GM23248 (cell line): ENCODE measurements around the gene TICRR. TPM values are rescaled to one million over a fixed set of nuclear protein-coding genes. Genes with fewer than 3 reads are reported as not detected.

Experiments used
- DNase-seq: peaks from one replicate; pipeline ENCODE4 v3.0.0-alpha.2; 2015
- H2AFZ ChIP-seq: fragments of 200-600 bp; sonication (generic); 2 replicates; pipeline ENCODE4 v1.6.1; 2016; ENCODE audit warnings: antibody characterized with exemption
- H3F3A ChIP-seq: fragments of 200-600 bp; sonication (generic); 2 replicates; pipeline ENCODE4 v1.6.1; 2016; ENCODE audit warnings: mild to moderate bottlenecking, antibody characterized with exemption, mixed run types; ENCODE audit not compliant: insufficient read depth
- H3K27ac ChIP-seq: fragments of 200-600 bp; sonication (generic); 2 replicates; pipeline ENCODE4 v1.5.1; 2016; ENCODE audit warnings: mild to moderate bottlenecking
- H3K27me3 ChIP-seq: fragments of 200-600 bp; sonication (generic); replicated peaks from 2 replicates; pipeline ENCODE4 v1.6.1; 2016; ENCODE audit warnings: mild to moderate bottlenecking; ENCODE audit not compliant: insufficient read depth
- H3K36me3 ChIP-seq: fragments of 200-600 bp; sonication (generic); 2 replicates; pipeline ENCODE4 v1.6.1; 2016; ENCODE audit warnings: low read depth, mild to moderate bottlenecking
- H3K4me1 ChIP-seq: fragments of 200-600 bp; sonication (generic); 2 replicates; pipeline ENCODE4 v1.6.1; 2016; ENCODE audit warnings: mild to moderate bottlenecking; ENCODE audit not compliant: insufficient read depth
- H3K4me2 ChIP-seq: fragments of 200-600 bp; sonication (generic); one replicate; pipeline ENCODE4 v1.6.1; 2016; ENCODE audit warnings: mild to moderate bottlenecking; ENCODE audit not compliant: unreplicated experiment
- H3K4me3 ChIP-seq: fragments of 200-600 bp; sonication (generic); 2 replicates; pipeline ENCODE4 v1.5.1; 2016; ENCODE audit warnings: mild to moderate bottlenecking
- H3K79me2 ChIP-seq: fragments of 200-600 bp; sonication (generic); 2 replicates; pipeline ENCODE4 v1.6.1; 2016; ENCODE audit warnings: mild to moderate bottlenecking; ENCODE audit not compliant: insufficient read depth
- H3K9ac ChIP-seq: fragments of 200-600 bp; sonication (generic); 2 replicates; pipeline ENCODE4 v1.6.1; 2016; ENCODE audit warnings: mild to moderate bottlenecking
- H3K9me2 ChIP-seq: fragments of 200-600 bp; sonication (generic); 2 replicates; pipeline ENCODE4 v1.6.1; 2016; ENCODE audit warnings: mixed run types, mild to moderate bottlenecking, moderate library complexity; ENCODE audit not compliant: insufficient read depth
- H3K9me3 ChIP-seq: fragments of 200-600 bp; sonication (generic); one replicate; pipeline ENCODE4 v1.6.1; 2017; ENCODE audit warnings: low read depth
- H4K20me1 ChIP-seq: fragments of 200-600 bp; sonication (generic); 2 replicates; pipeline ENCODE4 v1.6.0; 2016; ENCODE audit not compliant: insufficient read depth
- EZH2 ChIP-seq: fragments of 200-600 bp; sonication (generic); IDR thresholded peaks from 2 replicates; pipeline ENCODE4 v1.6.1; 2018; ENCODE audit warnings: antibody characterized with exemption, mild to moderate bottlenecking; ENCODE audit not compliant: insufficient read depth, poor library complexity, severe bottlenecking
- EZH2phosphoT487 ChIP-seq: fragments of 200-600 bp; sonication (generic); IDR thresholded peaks from 2 replicates; pipeline ENCODE4 v1.6.1; 2018; ENCODE audit warnings: antibody characterized with exemption, moderate library complexity, mild to moderate bottlenecking, low read depth; ENCODE audit not compliant: insufficient read depth
- WGBS, 2 experiments: methylation state at CpG; one replicate each; pipeline ENCODE4 v1.1.6; 2015 to 2017; ENCODE audit warnings: low lambda C conversion rate in 2 of 2, low coverage in 1 of 2; ENCODE audit errors: missing lambda C conversion rate in 2 of 2; 5-methylcytosine and 5-hydroxymethylcytosine counted together
- in situ Hi-C: fragments of 300-500 bp; cut with MboI; formaldehyde crosslinking; loops from 2 replicates; pipeline ENCODE4 v1.15.0; 2020
- polyA plus RNA-seq: library from polyadenylated mRNA; unstranded; fragments of >200 nt; fragmentation: Nextera tagmentation; extraction: Ambion mirVana; gene quantifications from 2 replicates; pipeline ENCODE4 v1.2.1, GENCODE V29; 2016
- total RNA-seq: library from RNA; depleted of rRNA; stranded (reverse); fragments of >200 nt; shearing (Covaris generic); gene quantifications from 2 replicates; pipeline ENCODE4 v1.2.3, GENCODE V29; 2014

The TICRR gene
- total and polyA plus RNA-seq, 2 experiments from 2014 or later, result 1.2 to 2.3 TPM

DNA sequence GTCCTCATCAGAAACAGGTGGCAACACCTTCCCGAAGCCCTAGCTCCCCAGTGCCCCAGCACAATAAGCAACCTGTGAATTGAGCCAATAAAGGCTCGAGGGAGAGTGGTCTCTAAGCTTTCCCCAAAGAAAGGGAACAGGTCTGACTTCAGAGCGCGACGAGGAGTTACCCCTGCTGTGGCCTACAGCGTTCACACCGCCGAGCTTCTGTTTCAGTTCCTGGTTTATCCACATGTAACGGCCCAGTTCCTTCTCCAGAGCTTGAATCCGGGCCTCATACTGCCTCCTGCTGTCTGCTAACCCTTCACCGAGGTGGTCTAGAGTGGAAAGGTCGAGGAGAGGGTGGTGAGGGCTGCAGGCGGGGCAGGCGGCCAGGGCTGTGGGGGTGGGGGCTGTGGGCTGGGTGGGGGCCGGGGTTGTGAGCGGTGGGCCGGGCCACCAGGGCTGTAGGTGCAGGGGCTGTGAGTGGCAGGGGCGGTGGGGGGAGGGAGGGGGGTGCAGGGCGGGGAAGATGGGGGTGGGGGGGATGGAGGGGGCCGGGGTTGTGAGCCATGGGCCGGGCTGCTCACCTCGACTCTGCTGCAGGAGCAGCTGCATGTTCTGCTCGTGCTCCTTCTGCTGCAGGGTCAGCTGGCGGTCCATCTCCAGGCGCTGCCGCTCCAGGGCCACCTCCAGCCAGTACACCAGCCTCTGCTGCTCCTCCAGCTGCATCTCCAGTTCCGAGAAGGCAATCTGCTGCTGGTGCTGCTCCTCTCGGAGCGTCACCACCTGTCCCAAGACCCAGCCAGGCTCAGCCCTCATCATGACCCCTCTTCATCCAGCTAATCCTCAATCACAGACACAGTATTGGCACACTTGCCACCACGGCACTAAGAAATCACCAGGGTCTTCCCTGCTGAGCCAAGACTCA is 53.8 kb downstream of the TICRR start:
- H2AFZ ChIP-seq, result no peak overlapping the region
- H3K4me1 ChIP-seq, result no peaks in the 10 kb centered on the region
- H3K36me3 ChIP-seq, result peaks cover 46% of the 10 kb centered on the region
- no peak for DNase-seq
- no peaks in the 10 kb centered on the region for H3K9me2 ChIP-seq
- H4K20me1 ChIP-seq, result no peaks in the 10 kb centered on the region
- no peak for TF ChIP-seq EZH2phosphoT487
- TF ChIP-seq EZH2, result no peak
- no peak overlapping the region for H3K9ac ChIP-seq
- H3K9me3 ChIP-seq, result no peaks in the 10 kb centered on the region
- H3K27ac ChIP-seq, result no peak overlapping the region
- no peak overlapping the region for H3K4me2 ChIP-seq
- no peaks in the 10 kb centered on the region for H3K79me2 ChIP-seq
- 90 to 93% methylated on average over 16 to 30 of the region's 30 CpGs for WGBS, 2 experiments
- no peak overlapping the region for H3K4me3 ChIP-seq
- in situ Hi-C loops, result no loop called here
- H3K27me3 ChIP-seq, result no peaks in the 10 kb centered on the region
- no peaks in the 10 kb centered on the region for H3F3A ChIP-seq

DNA sequence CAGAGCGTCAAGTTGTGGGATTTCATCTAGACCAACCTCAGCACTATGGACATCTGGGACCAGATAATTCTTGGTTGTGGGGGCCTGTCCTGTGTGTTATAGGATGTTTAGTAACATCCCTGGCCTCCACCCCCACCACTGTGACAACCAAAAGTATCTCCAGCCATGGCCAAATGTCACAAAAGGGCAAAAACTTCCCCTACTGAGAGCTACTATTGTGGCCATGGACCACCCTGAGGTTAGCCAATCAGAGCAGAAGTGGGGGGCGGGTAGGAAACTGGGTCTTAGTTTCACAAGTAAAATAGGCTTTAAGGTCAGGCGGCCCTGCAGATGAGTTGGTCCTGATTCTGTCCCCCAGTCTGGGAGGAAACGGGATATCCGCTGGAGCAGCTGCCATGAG is 54.6 kb downstream of the TICRR start:
- Histone ChIP-seq H3K4me1 (no peaks in the 10 kb centered on the region), H3K9ac (no peak overlapping the region), H4K20me1 (no peaks in the 10 kb centered on the region), H3K9me2 (no peaks in the 10 kb centered on the region), H2AFZ (no peak overlapping the region), H3K36me3 (peaks cover 43% of the 10 kb centered on the region), H3K9me3 (no peaks in the 10 kb centered on the region), H3K4me2 (no peak overlapping the region), H3K27me3 (no peaks in the 10 kb centered on the region), H3K4me3 (no peak overlapping the region), H3K27ac (no peak overlapping the region), H3K79me2 (no peaks in the 10 kb centered on the region), H3F3A (no peaks in the 10 kb centered on the region)
- no peak for TF ChIP-seq EZH2
- no peak for TF ChIP-seq EZH2phosphoT487
- in situ Hi-C loops, result no loop called here
- 98 to 99% methylated on average over 5 of the region's 5 CpGs for WGBS, 2 experiments
- DNase-seq, result no peak

DNA sequence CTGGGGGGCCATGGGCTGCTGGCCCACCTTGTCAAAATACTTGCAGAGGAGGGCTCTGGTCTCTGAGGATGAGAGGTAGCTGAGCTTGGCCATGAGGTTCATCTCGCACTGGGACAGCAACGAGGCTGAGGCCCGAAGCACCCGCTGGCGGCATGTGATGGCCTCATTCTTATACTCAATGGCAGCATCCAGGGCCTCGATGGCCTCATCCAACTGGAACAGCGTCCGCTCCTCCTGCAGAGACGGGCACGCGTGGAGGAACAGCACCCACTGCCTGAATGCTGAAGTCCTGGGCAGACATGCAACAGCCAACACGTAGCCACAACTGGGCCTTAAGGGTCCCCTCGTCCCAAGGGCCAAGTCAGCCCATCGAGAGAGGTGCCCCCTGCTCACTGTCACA is 55.0 kb downstream of the TICRR start:
- Histone ChIP-seq H3K4me2 (no peak overlapping the region), H3K27ac (no peak overlapping the region), H3F3A (no peaks in the 10 kb centered on the region), H3K4me3 (no peak overlapping the region), H3K9me3 (no peaks in the 10 kb centered on the region), H3K9me2 (no peaks in the 10 kb centered on the region), H3K4me1 (no peaks in the 10 kb centered on the region), H2AFZ (no peak overlapping the region), H3K36me3 (peaks cover 41% of the 10 kb centered on the region), H3K27me3 (no peaks in the 10 kb centered on the region), H3K79me2 (no peaks in the 10 kb centered on the region), H3K9ac (no peak overlapping the region), H4K20me1 (no peaks in the 10 kb centered on the region)
- no peak for TF ChIP-seq EZH2phosphoT487
- TF ChIP-seq EZH2, result no peak
- 86 to 91% methylated on average over 11 to 14 of the region's 14 CpGs for WGBS, 2 experiments
- in situ Hi-C loops, result no loop called here
- DNase-seq, result no peak

DNA sequence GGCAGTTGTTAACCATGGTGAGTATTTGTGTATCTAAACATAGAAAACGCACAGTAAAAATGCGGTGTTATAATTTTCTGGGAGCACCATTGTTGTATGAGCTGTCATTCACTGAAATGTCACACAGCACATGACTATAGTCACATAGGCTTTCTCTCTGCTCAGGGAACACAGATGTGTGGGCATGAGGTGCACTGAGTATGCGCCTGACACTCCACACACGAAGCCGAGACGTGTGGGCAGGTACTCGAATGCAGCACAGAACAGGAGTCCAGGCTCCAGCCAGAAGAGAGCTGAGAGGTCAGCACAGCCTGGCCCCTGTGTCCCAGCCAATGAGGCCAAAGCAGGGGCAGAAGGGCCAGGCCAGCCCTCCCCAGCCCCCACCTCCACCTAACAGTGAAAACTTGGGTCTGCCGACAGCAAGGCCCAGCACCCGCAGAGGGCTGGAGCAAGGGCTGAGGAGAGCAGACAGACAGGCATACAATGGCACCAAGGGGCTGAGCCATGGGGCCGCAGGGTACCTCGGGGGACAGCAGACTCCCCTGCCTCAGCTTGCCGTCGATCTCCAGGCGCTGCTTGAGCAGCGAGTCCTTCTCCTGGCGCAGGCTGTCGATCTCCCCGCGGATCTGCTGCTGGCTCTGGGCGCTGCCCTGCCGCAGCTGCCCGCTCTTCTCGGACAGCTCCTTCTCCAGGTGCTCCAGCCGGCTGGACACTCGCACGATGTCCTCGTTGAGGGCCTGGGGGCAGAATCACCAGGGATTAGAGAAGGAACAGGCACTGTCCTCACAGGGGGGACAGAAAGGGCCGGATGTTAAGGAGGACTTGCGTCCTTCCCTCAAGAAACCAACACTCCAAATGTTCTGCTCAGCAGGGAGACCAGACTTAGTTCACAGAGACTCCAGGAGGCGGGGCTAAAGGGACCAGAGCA is 56.0 kb downstream of the TICRR start:
- in situ Hi-C loops, result no loop called here

More for the DNA sequence above, 56.0 kb downstream of the TICRR start:
- Histone ChIP-seq H3K9me3 (no peaks in the 10 kb centered on the region), H3K4me3 (no peak overlapping the region), H3K36me3 (peaks cover 35% of the 10 kb centered on the region), H3K27me3 (no peaks in the 10 kb centered on the region), H3K4me1 (no peaks in the 10 kb centered on the region), H3F3A (no peaks in the 10 kb centered on the region), H3K9me2 (no peaks in the 10 kb centered on the region), H3K79me2 (no peaks in the 10 kb centered on the region), H3K4me2 (no peak overlapping the region), H4K20me1 (no peaks in the 10 kb centered on the region), H3K9ac (no peak overlapping the region), H3K27ac (no peak overlapping the region), H2AFZ (no peak overlapping the region)
- no peak for TF ChIP-seq EZH2phosphoT487
- TF ChIP-seq EZH2, result no peak
- WGBS, 2 experiments, result 98% methylated on average over 27 to 29 of the region's 30 CpGs
- DNase-seq, result no peak
